B cell (primary cell): ENCODE data around the gene CTNNA2. TPM values are rescaled to one million over a fixed set of nuclear protein-coding genes. Genes with fewer than 3 reads are reported as not detected.

Experiments
- ATAC-seq: fragments of 200-7000 bp; cut with Tn5 transposase; one replicate; pipeline ENCODE4 v1.10.0; 2021; ENCODE audit warnings: low read depth, mild to moderate bottlenecking, moderate number of reproducible peaks, moderate library complexity
- CTCF ChIA-PET: fragments of 350-600 bp; sonication (Branson Sonifier 250); formaldehyde crosslinking; loops from one replicate; lab custom pipeline; 2021; ENCODE audit warnings: antibody characterized with exemption, inconsistent platforms; lab: Charles Lee
- POLR2A ChIA-PET: fragments of 350-600 bp; sonication (Branson Sonifier 250); formaldehyde crosslinking; loops from one replicate; lab custom pipeline; 2021; ENCODE audit warnings: antibody characterized with exemption; lab: Charles Lee
- DNase-seq: peaks from one replicate; pipeline ENCODE4 v3.0.0; 2013
- H2AFZ ChIP-seq: 2 replicates; pipeline ENCODE4 v1.6.1; 2012; ENCODE audit warnings: mild to moderate bottlenecking, low read depth, low read length; ENCODE audit not compliant: insufficient read depth, poor library complexity, severe bottlenecking
- H3K27ac ChIP-seq, 2 donors: 1 replicate in 1 of 2; 2 replicates in 1 of 2; pipeline ENCODE4 v1.5.1; 2012 to 2013; ENCODE audit warnings: low read length in 2 of 2, mild to moderate bottlenecking in 2 of 2, moderate library complexity in 1 of 2
- H3K27me3 ChIP-seq, 4 experiments: fragments of 200-600 bp in 1 of 4; sonication (generic) in 1 of 4; replicated peaks in 1 of 4; 1 replicate in 2 of 4; 2 replicates in 2 of 4; pipeline versions ENCODE4 v1.6.1 to v1.7.0; 2013 to 2016; ENCODE audit warnings: low read length in 3 of 4, mild to moderate bottlenecking in 2 of 4, mixed read lengths in 1 of 4, moderate library complexity in 1 of 4; ENCODE audit not compliant: insufficient read depth in 4 of 4, control insufficient read depth in 3 of 4; ENCODE audit errors: control extremely low read depth in 1 of 4
- H3K36me3 ChIP-seq, 2 experiments: replicated peaks in 1 of 2; 1 replicate in 1 of 2; 2 replicates in 1 of 2; pipeline versions ENCODE4 v1.6.1 to v1.7.1; 2013; ENCODE audit warnings: low read length in 1 of 2; ENCODE audit not compliant: insufficient read depth in 2 of 2, control insufficient read depth in 1 of 2; ENCODE audit errors: control extremely low read depth in 1 of 2, extremely low read depth in 1 of 2
- H3K4me1 ChIP-seq, 2 donors: fragments of 200-600 bp in 1 of 2; sonication (generic) in 1 of 2; 1 replicate in 1 of 2; 2 replicates in 1 of 2; pipeline versions ENCODE4 v1.5.1 to v1.6.1; 2013 to 2017; ENCODE audit warnings: low read length in 2 of 2; ENCODE audit not compliant: control insufficient read depth in 2 of 2, insufficient read depth in 2 of 2
- H3K4me2 ChIP-seq: replicated peaks from 2 replicates; pipeline ENCODE3; 2012; ENCODE audit warnings: mild to moderate bottlenecking, low read depth, low read length; ENCODE audit not compliant: poor library complexity, severe bottlenecking
- H3K4me3 ChIP-seq, 5 experiments: fragments of 200-600 bp in 1 of 5; sonication (generic) in 1 of 5; 1 replicate in 3 of 5; 2 replicates in 2 of 5; pipeline versions ENCODE4 v1.5.1 to v1.7.0; 2011 to 2016; ENCODE audit warnings: low read length in 4 of 5, mild to moderate bottlenecking in 4 of 5, low read depth in 2 of 5, control low read depth in 1 of 5, moderate library complexity in 1 of 5; ENCODE audit not compliant: insufficient read depth in 1 of 5; ENCODE audit errors: control extremely low read depth in 1 of 5, extremely low read depth in 1 of 5
- H3K79me2 ChIP-seq: fragments of 200-600 bp; sonication (generic); one replicate; pipeline ENCODE4 v1.6.0; 2016; ENCODE audit warnings: low read length; ENCODE audit not compliant: control insufficient read depth, insufficient read depth
- H3K9ac ChIP-seq: fragments of 200-600 bp; sonication (generic); 2 replicates; pipeline ENCODE4 v1.6.1; 2017; ENCODE audit warnings: mild to moderate bottlenecking, low read length, moderate library complexity
- H3K9me3 ChIP-seq, 3 donors: one replicate each; pipeline versions ENCODE4 v1.6.1 to v1.7.1; 2013; ENCODE audit warnings: low read length in 2 of 3; ENCODE audit not compliant: control insufficient read depth in 2 of 3, insufficient read depth in 1 of 3; ENCODE audit errors: control extremely low read depth in 1 of 3
- H4K20me1 ChIP-seq: 2 replicates; pipeline ENCODE4 v1.6.0; 2012; ENCODE audit warnings: mild to moderate bottlenecking, low read length; ENCODE audit not compliant: insufficient read depth, control insufficient read depth, poor library complexity, severe bottlenecking
- H3K27ac Mint-ChIP-seq: one replicate; pipeline ENCODE4 v1.8.0; 2021; ENCODE audit warnings: mixed read lengths
- H3K27me3 Mint-ChIP-seq: one replicate; pipeline ENCODE4 v1.8.0; 2021; ENCODE audit warnings: mixed read lengths
- H3K4me1 Mint-ChIP-seq: one replicate; pipeline ENCODE4 v1.8.0; 2021; ENCODE audit warnings: mixed read lengths
- H3K4me3 Mint-ChIP-seq: one replicate; pipeline ENCODE4 v1.8.0; 2021; ENCODE audit warnings: mixed read lengths
- H3K9me3 Mint-ChIP-seq: one replicate; pipeline ENCODE4 v1.8.0; 2022; ENCODE audit warnings: mixed read lengths; ENCODE audit not compliant: insufficient read depth
- CTCF ChIP-seq: fragments of 200-600 bp; IDR thresholded peaks from one replicate; pipeline ENCODE4 v1.8.0; 2022; ENCODE audit warnings: antibody characterized with exemption, mild to moderate bottlenecking
- EZH2 ChIP-seq: IDR thresholded peaks from 2 replicates; pipeline ENCODE4 v1.6.1; 2012; ENCODE audit warnings: borderline replicate concordance, low read depth, mild to moderate bottlenecking, moderate library complexity, low read length; ENCODE audit not compliant: insufficient read depth, poor library complexity, severe bottlenecking
- WGBS: methylation state at CpG from one replicate; pipeline ENCODE4 v1.1.5; 2013; ENCODE audit warnings: missing lambda C conversion rate; ENCODE audit not compliant: insufficient coverage; 5-methylcytosine and 5-hydroxymethylcytosine counted together
- intact Hi-C: fragments of 100-400 bp; cut with micrococcal nuclease; formaldehyde crosslinking; loops from one replicate; pipeline ENCODE4 v1.10.0; 2022
- polyA plus RNA-seq: library from polyadenylated mRNA; depleted of rRNA; stranded (reverse); fragments of >200 nt; gene quantifications from 2 replicates; pipeline ENCODE4 v1.2.3, GENCODE V29; 2012
- total RNA-seq, 2 donors: library from RNA; stranded (reverse); fragments of 120-200 nt in 1 of 2; gene quantifications; 1 replicate in 1 of 2; 2 replicates in 1 of 2; pipeline versions ENCODE4 v1.2.3 to v1.2.4, GENCODE V29; 2013 to 2022

The CTNNA2 gene
- total and polyA plus RNA-seq, 2 donors (not counting 1 experiment from before 2014, with no cell fraction given): not detected

- no peak overlapping the region for H3K4me2 ChIP-seq
- no peaks in the 10 kb centered on the region for H3K27me3 Mint-ChIP-seq
- no peak overlapping the region for H3K4me3 Mint-ChIP-seq
- WGBS: 60% methylated on average over 1 of the region's 3 CpGs
- no peaks in the 10 kb centered on the region for H3K4me1 ChIP-seq
- no peaks in the 10 kb centered on the region for H3K27me3 ChIP-seq
- H3K4me1 Mint-ChIP-seq: no peaks in the 10 kb centered on the region
- no peak for TF ChIP-seq EZH2
- TF ChIP-seq CTCF: no peak
- no peaks in the 10 kb centered on the region for H4K20me1 ChIP-seq
- ATAC-seq (no peak), DNase-seq (no peak)
- H3K9me3 Mint-ChIP-seq: peaks cover 2% of the 10 kb centered on the region
- ChIA-PET POLR2A (no interaction called here), CTCF (no interaction called here)
- H3K79me2 ChIP-seq: no peaks in the 10 kb centered on the region
- H3K36me3 ChIP-seq: no peaks in the 10 kb centered on the region
- H3K4me3 ChIP-seq: no peak overlapping the region
- no peak overlapping the region for H2AFZ ChIP-seq
- H3K9ac ChIP-seq: no peak overlapping the region
- H3K27ac ChIP-seq: no peak overlapping the region
- no peaks in the 10 kb centered on the region for H3K9me3 ChIP-seq
- intact Hi-C loops: no loop called here
- H3K27ac Mint-ChIP-seq: no peak overlapping the region
Measured at GRCh38 chr2:80256782-80257167, 743.9 kb downstream of the CTNNA2 start.

GRCh38 chr2:80257450-80257849 is 744.6 kb downstream of the CTNNA2 start:
- H3K4me1 ChIP-seq: no peaks in the 10 kb centered on the region
- no peak overlapping the region for H3K27ac ChIP-seq
- no peak overlapping the region for H3K9ac ChIP-seq
- H3K4me2 ChIP-seq: no peak overlapping the region
- 100% methylated on average over 4 of the region's 4 CpGs for WGBS
- no peaks in the 10 kb centered on the region for H4K20me1 ChIP-seq
- no peak for ATAC-seq
- Mint-ChIP-seq H3K4me3 (no peak overlapping the region), H3K9me3 (peaks cover 2% of the 10 kb centered on the region), H3K4me1 (no peaks in the 10 kb centered on the region), H3K27me3 (no peaks in the 10 kb centered on the region), H3K27ac (no peak overlapping the region)
- H3K27me3 ChIP-seq: no peaks in the 10 kb centered on the region
- DNase-seq: no peak
- H3K36me3 ChIP-seq: no peaks in the 10 kb centered on the region
- ChIA-PET CTCF (no interaction called here), POLR2A (no interaction called here)
- no peaks in the 10 kb centered on the region for H3K79me2 ChIP-seq
- no peak overlapping the region for H2AFZ ChIP-seq
- TF ChIP-seq EZH2 (no peak), CTCF (no peak)
- intact Hi-C loops: no loop called here
- H3K4me3 ChIP-seq: no peak overlapping the region
- H3K9me3 ChIP-seq: no peaks in the 10 kb centered on the region
